ENCODE data around the gene GTF3C2. TPM values are rescaled to one million over a fixed set of nuclear protein-coding genes. Genes with fewer than 3 reads are reported as not detected.

GTF3C2 gene
- total and polyA plus RNA-seq, 10 of the 15 experiments (the other 5 are each of a cell fraction or from before 2014, with no cell fraction given) = 45.9 to 105 (median 80.3) TPM

DNA sequence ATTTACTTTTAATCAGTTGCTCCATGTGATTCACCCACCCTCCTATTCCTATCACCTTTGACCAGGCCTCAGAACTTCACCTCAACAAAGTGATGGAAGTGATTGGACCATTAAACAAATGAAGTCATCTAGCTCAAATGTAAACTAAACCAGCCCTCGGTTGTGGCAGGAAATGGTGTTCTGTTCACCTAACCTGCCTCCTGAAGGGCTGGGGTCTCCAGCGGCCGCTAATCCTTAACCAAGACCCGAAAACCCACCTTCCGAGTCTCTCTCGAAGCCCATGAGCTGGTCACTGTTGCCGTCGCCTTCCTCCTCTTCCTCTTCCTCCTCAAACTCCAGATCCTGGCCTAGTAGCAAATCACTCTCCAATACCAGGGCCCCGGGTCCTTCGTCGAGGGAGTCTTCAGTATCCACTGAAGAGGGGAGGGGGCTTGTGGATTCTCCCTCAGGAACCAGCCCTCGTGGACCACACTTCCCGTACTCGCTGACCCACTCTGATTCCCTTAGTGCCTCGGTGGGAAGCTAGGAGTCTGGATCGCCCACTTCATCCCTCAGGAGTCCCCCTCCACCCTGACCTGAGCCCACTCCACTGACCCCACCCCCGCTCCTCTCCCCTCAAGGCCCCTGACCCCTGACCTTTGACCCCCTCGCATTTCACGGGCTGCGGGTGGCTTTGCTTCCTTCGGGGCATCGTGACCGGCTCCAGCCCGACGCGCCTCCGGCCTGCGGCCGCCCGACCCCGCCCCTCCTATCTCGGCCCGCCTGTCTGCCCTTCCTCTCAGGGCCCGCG, 23.5 kb upstream of the GTF3C2 start:
- in situ Hi-C loops (cut with MboI) (no loop called here), intact Hi-C loops (cut with micrococcal nuclease; ENCODE audit: unreplicated experiment) (loop anchor here (1.0 kb wide), 1 partner anchor 10 kb away; the partner anchor contains the start of genes EIF2B4 and SNX17)
- 2% methylated on average over 26 of the region's 35 CpGs for WGBS (ENCODE audit: insufficient coverage, insufficient replicate concordance, low lambda C conversion rate, missing lambda C conversion rate)
- Histone ChIP-seq H3K4me2 (ENCODE audit: control insufficient read depth, insufficient read depth) (peak overlapping the region; percentile 97), H3K4me3 (peak overlapping the region; percentile 69), H3K4me1 (ENCODE audit: control insufficient read depth, insufficient read depth, low read length) (peaks cover 9% of the 10 kb centered on the region; the same call in 1 of the 2 replicates), H3K27me3 (replicated peaks in 1 of 2; ENCODE audit: control insufficient read depth in 2 of 2, insufficient read depth in 2 of 2, low read length in 1 of 2) (no peaks in the 10 kb centered on the region), H3K9ac (ENCODE audit: control insufficient read depth, insufficient read depth, low read length) (peak overlapping the region; percentile 96), H2AFZ (ENCODE audit: control insufficient read depth, low read depth, low read length) (peak overlapping the region; percentile 67), H3K9me3 (replicated peaks; ENCODE audit: control insufficient read depth, insufficient read depth, low read length) (no peaks in the 10 kb centered on the region), H3K79me2 (ENCODE audit: control insufficient read depth, insufficient read depth, low read length) (peaks cover 15% of the 10 kb centered on the region), H3K36me3 (ENCODE audit: control insufficient read depth in 2 of 2, insufficient read depth in 2 of 2, low read length in 1 of 2) (peaks cover 38 to 53% of the 10 kb centered on the region in 2 experiments), H3K27ac (ENCODE audit: control insufficient read depth, insufficient read depth) (peak overlapping the region; percentile 96), H4K20me1 (ENCODE audit: control insufficient read depth, insufficient read depth) (no peaks in the 10 kb centered on the region; the same call in 1 of the 2 replicates)
- CTCF ChIA-PET = interaction anchor here (0.6 to 2.8 kb wide), 9 partner anchors 9 to 303 kb away, joined by 3 to 14 read pairs (median 4); partner anchors contain the start of gene NRBP1
- RAD21 ChIA-PET (ENCODE audit: unreplicated experiment) = interaction anchor here (0.5 to 1.4 kb wide), 7 partner anchors 8 to 996 kb away, joined by 3 to 5 read pairs (median 4); partner anchors contain the start of genes NRBP1 and SNX17
- POLR2A ChIA-PET = interaction anchor here (0.6 to 2.8 kb wide), 10 partner anchors 8 to 1134 kb away, joined by 3 to 23 read pairs (median 6); partner anchors contain the start of genes EIF2B4, GTF3C2, NRBP1 and PPM1G
- peak; percentile 10 for ATAC-seq
- peak; percentile 56 for FAIRE-seq
- DNase-seq (ENCODE audit: low read depth, low spot score) = no peak
- SMC1A ChIA-PET (ENCODE audit: uncharacterized antibody, unreplicated experiment) = interaction anchor here (1.0 to 3.1 kb wide), 7 partner anchors 8 to 329 kb away, joined by 3 to 9 read pairs (median 3); partner anchors contain the start of genes AGBL5, EIF2B4 and MPV17
- TSS peak; percentile 37 for BruUV-seq (replicated peaks)
- TF ChIP-seq KDM1A (IDR thresholded peaks at IDR 0.05; ENCODE audit: borderline replicate concordance) (no peak), EGR1 (IDR thresholded peaks at IDR 0.05; ENCODE audit: borderline replicate concordance in 1 of 2, low read depth in 2 of 2, low read length in 2 of 2) (0 out of 3 replicates have a peak, but pooled peaks of 1 of the 2 experiments have one; percentile 11), NR2F1 (conservative IDR thresholded peaks at IDR 0.05) (peak; percentile 96), HDAC6 (IDR thresholded peaks at IDR 0.05; ENCODE audit: unreplicated experiment) (no peak), BRCA1 (IDR thresholded peaks at IDR 0.05; ENCODE audit: low read depth, low read length) (no peak), TARDBP (IDR thresholded peaks at IDR 0.05; ENCODE audit: borderline replicate concordance) (peak; percentile 25; the same call in 1 of the 2 replicates), EED (IDR thresholded peaks at IDR 0.05; ENCODE audit: low read depth) (no peak), MXI1 (IDR thresholded peaks at IDR 0.05; ENCODE audit: low read depth, low read length) (peak; percentile 48; the same call in 1 of the 2 replicates), MEF2B (IDR thresholded peaks at IDR 0.05; ENCODE audit: partially characterized antibody, poor library complexity, severe bottlenecking) (peak; percentile 5), MTA2 (IDR thresholded peaks at IDR 0.05; ENCODE audit: low read depth) (peak; percentile 57; the same call in 1 of the 2 replicates), NR2C2 (IDR thresholded peaks at IDR 0.05; ENCODE audit: borderline replicate concordance, control insufficient read depth, insufficient read length, low read depth) (peak; percentile 78), MTA3 (IDR thresholded peaks at IDR 0.05; ENCODE audit: borderline replicate concordance, low read length) (peak; percentile 88; the same call in 1 of the 2 replicates)
- TF ChIP-seq, protein P1, sequence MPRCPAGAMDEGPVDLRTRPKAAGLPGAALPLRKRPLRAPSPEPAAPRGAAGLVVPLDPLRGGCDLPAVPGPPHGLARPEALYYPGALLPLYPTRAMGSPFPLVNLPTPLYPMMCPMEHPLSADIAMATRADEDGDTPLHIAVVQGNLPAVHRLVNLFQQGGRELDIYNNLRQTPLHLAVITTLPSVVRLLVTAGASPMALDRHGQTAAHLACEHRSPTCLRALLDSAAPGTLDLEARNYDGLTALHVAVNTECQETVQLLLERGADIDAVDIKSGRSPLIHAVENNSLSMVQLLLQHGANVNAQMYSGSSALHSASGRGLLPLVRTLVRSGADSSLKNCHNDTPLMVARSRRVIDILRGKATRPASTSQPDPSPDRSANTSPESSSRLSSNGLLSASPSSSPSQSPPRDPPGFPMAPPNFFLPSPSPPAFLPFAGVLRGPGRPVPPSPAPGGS (IDR thresholded peaks at IDR 0.05; ENCODE audit: borderline replicate concordance, insufficient read depth, low read depth, low read length, poor library complexity, severe bottlenecking) = peak; percentile 7
- TF ChIP-seq, protein P2, sequence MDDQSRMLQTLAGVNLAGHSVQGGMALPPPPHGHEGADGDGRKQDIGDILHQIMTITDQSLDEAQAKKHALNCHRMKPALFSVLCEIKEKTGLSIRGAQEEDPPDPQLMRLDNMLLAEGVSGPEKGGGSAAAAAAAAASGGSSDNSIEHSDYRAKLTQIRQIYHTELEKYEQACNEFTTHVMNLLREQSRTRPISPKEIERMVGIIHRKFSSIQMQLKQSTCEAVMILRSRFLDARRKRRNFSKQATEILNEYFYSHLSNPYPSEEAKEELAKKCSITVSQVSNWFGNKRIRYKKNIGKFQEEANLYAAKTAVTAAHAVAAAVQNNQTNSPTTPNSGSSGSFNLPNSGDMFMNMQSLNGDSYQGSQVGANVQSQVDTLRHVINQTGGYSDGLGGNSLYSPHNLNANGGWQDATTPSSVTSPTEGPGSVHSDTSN (IDR thresholded peaks at IDR 0.05; ENCODE audit: insufficient replicate concordance, low read depth, low read length) = no peak
- TF ChIP-seq, protein P3, sequence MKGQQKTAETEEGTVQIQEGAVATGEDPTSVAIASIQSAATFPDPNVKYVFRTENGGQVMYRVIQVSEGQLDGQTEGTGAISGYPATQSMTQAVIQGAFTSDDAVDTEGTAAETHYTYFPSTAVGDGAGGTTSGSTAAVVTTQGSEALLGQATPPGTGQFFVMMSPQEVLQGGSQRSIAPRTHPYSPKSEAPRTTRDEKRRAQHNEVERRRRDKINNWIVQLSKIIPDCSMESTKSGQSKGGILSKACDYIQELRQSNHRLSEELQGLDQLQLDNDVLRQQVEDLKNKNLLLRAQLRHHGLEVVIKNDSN (IDR thresholded peaks at IDR 0.05; ENCODE audit: borderline replicate concordance, extremely low read length, insufficient read depth, low read depth, low read length) = no peak
- TF ChIP-seq, protein P4, sequence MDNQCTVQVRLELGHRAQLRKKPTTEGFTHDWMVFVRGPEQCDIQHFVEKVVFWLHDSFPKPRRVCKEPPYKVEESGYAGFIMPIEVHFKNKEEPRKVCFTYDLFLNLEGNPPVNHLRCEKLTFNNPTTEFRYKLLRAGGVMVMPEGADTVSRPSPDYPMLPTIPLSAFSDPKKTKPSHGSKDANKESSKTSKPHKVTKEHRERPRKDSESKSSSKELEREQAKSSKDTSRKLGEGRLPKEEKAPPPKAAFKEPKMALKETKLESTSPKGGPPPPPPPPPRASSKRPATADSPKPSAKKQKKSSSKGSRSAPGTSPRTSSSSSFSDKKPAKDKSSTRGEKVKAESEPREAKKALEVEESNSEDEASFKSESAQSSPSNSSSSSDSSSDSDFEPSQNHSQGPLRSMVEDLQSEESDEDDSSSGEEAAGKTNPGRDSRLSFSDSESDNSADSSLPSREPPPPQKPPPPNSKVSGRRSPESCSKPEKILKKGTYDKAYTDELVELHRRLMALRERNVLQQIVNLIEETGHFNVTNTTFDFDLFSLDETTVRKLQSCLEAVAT (IDR thresholded peaks at IDR 0.05) = no peak

All from GM12878 (cell line).